OCI-LY1 (cell line): ENCODE measurements around the gene CLUH.
"Not testable (repeated sequence)": the region's sequence is repeated elsewhere in the genome, so short reads cannot be mapped to it uniquely, and the experiment has no call there.

Experiments
- H2AFZ ChIP-seq: fragments of 200-600 bp; sonication (generic), shearing (Covaris generic); 2 replicates; pipeline ENCODE4 v1.6.0; 2014; ENCODE audit warnings: antibody characterized with exemption, mild to moderate bottlenecking, low read length
- H3F3A ChIP-seq: fragments of 200-600 bp; sonication (generic), shearing (Covaris generic); 2 replicates; pipeline ENCODE4 v1.6.0; 2014; ENCODE audit warnings: mild to moderate bottlenecking, antibody characterized with exemption, low read length, moderate library complexity; ENCODE audit not compliant: insufficient read depth
- H3K27ac ChIP-seq: fragments of 200-600 bp; sonication (generic); 2 replicates; pipeline ENCODE4 v1.5.1; 2014; ENCODE audit warnings: low read length, mixed run types, mild to moderate bottlenecking, low read depth; ENCODE audit not compliant: poor library complexity, severe bottlenecking
- H3K27me3 ChIP-seq: fragments of 200-600 bp; sonication (generic); 2 replicates; pipeline ENCODE4 v1.6.0; 2014; ENCODE audit warnings: antibody characterized with exemption, mild to moderate bottlenecking, low read length, moderate library complexity; ENCODE audit not compliant: insufficient read depth
- H3K36me3 ChIP-seq: fragments of 200-600 bp; sonication (generic); 2 replicates; pipeline ENCODE4 v1.6.1; 2014; ENCODE audit warnings: mild to moderate bottlenecking, antibody characterized with exemption, low read length, moderate library complexity, mixed read lengths; ENCODE audit not compliant: insufficient read depth
- H3K4me1 ChIP-seq: fragments of 200-600 bp; sonication (generic); 2 replicates; pipeline ENCODE4 v1.5.1; 2014; ENCODE audit warnings: mild to moderate bottlenecking, low read length, moderate library complexity; ENCODE audit not compliant: insufficient read depth, severe bottlenecking
- H3K4me2 ChIP-seq: fragments of 200-600 bp; sonication (generic), shearing (Covaris generic); 2 replicates; pipeline ENCODE4 v1.6.1; 2014; ENCODE audit warnings: low read length
- H3K4me3 ChIP-seq: fragments of 200-600 bp; sonication (generic); 2 replicates; pipeline ENCODE4 v1.5.1; 2014; ENCODE audit warnings: low read length, low read depth, mild to moderate bottlenecking, mixed read lengths; ENCODE audit not compliant: poor library complexity, severe bottlenecking
- H3K79me2 ChIP-seq: fragments of 200-600 bp; shearing (Covaris generic); 2 replicates; pipeline ENCODE4 v1.6.1; 2016; ENCODE audit warnings: mixed run types, low read length, mixed read lengths; ENCODE audit not compliant: insufficient read depth
- H3K9ac ChIP-seq: fragments of 200-600 bp; sonication (generic), shearing (Covaris generic); 2 replicates; pipeline ENCODE4 v1.6.1; 2014; ENCODE audit warnings: mild to moderate bottlenecking, low read length, mixed read lengths
- H3K9me2 ChIP-seq: fragments of 200-600 bp; sonication (generic), shearing (Covaris generic); 2 replicates; pipeline ENCODE4 v1.6.1; 2014; ENCODE audit warnings: low read depth, mild to moderate bottlenecking, low read length, mixed read lengths
- H3K9me3 ChIP-seq: fragments of 200-600 bp; shearing (Covaris generic); 2 replicates; pipeline ENCODE4 v1.6.1; 2014; ENCODE audit warnings: low read length, mixed read lengths
- H4K20me1 ChIP-seq: fragments of 200-600 bp; sonication (generic), shearing (Covaris generic); 2 replicates; pipeline ENCODE4 v1.6.0; 2016; ENCODE audit warnings: mild to moderate bottlenecking, low read length; ENCODE audit not compliant: insufficient read depth
- EZH2 ChIP-seq: fragments of 200-600 bp; sonication (generic), shearing (Covaris generic); IDR thresholded peaks from 2 replicates; pipeline ENCODE4 v1.8.0; 2017; ENCODE audit warnings: borderline replicate concordance, mixed run types, mild to moderate bottlenecking, antibody characterized with exemption, low read length, moderate library complexity, mixed read lengths
- TF ChIP-seq, protein P1 (sequence below): fragments of 200-600 bp; sonication (generic), shearing (Covaris generic); IDR thresholded peaks from 2 replicates; pipeline ENCODE4 v1.5.1; 2017; ENCODE audit warnings: mild to moderate bottlenecking, antibody characterized with exemption, low read length, moderate library complexity, mixed read lengths

CLUH gene

DNA sequence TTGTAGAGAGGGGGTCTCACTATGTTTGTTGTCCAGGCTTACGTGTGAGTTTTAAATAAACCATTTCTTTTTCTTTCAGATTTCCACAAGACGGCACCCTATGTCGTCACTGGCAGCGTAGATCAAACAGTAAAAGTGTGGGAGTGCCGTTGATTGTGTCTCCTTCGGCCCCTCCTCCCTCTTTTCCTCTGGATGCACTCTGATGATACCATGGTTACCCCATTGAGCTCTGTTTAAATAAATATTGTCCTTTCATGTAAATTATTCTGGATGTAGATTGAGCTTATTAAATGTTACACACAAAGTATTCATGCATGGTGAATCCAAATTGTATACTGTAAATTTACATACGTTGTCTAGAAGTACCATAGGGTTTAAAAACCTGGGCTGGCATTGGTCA lies 29.9 kb downstream of the CLUH start:
- H3K9ac ChIP-seq: no peak overlapping the region
- no peaks in the 10 kb centered on the region for H4K20me1 ChIP-seq
- no peak for TF ChIP-seq EZH2
- TF ChIP-seq, protein P1, sequence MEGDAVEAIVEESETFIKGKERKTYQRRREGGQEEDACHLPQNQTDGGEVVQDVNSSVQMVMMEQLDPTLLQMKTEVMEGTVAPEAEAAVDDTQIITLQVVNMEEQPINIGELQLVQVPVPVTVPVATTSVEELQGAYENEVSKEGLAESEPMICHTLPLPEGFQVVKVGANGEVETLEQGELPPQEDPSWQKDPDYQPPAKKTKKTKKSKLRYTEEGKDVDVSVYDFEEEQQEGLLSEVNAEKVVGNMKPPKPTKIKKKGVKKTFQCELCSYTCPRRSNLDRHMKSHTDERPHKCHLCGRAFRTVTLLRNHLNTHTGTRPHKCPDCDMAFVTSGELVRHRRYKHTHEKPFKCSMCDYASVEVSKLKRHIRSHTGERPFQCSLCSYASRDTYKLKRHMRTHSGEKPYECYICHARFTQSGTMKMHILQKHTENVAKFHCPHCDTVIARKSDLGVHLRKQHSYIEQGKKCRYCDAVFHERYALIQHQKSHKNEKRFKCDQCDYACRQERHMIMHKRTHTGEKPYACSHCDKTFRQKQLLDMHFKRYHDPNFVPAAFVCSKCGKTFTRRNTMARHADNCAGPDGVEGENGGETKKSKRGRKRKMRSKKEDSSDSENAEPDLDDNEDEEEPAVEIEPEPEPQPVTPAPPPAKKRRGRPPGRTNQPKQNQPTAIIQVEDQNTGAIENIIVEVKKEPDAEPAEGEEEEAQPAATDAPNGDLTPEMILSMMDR: no peak
- no peaks in the 10 kb centered on the region for H3K4me1 ChIP-seq
- H3K9me3 ChIP-seq: no peaks in the 10 kb centered on the region
- no peaks in the 10 kb centered on the region for H3K79me2 ChIP-seq
- H3K36me3 ChIP-seq: peaks cover 72% of the 10 kb centered on the region
- H3K4me3 ChIP-seq: no peak overlapping the region
- H3K27ac ChIP-seq: no peak overlapping the region
- H3K9me2 ChIP-seq: no peaks in the 10 kb centered on the region
- no peak overlapping the region for H3K4me2 ChIP-seq
- no peaks in the 10 kb centered on the region for H3K27me3 ChIP-seq
- H3F3A ChIP-seq: no peaks in the 10 kb centered on the region
- H2AFZ ChIP-seq: no peak overlapping the region

DNA sequence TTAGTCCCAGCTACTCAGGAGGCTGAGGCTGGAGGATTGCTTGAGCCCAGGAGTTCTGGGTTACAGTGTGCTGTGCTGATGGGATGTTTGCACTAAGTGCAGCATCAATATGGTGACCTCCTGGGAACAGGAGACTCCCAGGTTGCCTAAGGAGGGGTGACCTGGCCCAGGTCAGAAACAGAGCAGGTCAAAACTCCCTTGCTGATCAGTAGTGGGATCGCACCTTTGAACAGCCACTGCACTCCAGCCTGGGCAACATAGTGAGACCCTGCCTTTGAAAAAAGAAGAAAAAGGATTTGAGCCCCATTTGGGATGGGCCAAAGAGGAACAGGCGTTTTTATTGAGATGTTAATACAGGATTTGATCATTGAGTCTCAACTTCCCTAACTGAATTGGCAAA lies 30.6 kb downstream of the CLUH start:
- Histone ChIP-seq H3K27ac (no peak overlapping the region), H3K27me3 (no peaks in the 10 kb centered on the region), H3K4me1 (no peaks in the 10 kb centered on the region), H3K9ac (no peak overlapping the region), H4K20me1 (no peaks in the 10 kb centered on the region), H3K9me2 (no peaks in the 10 kb centered on the region), H3K79me2 (no peaks in the 10 kb centered on the region), H3K9me3 (no peaks in the 10 kb centered on the region), H3K4me2 (no peak overlapping the region), H2AFZ (no peak overlapping the region), H3K4me3 (no peak overlapping the region), H3K36me3 (peaks cover 79% of the 10 kb centered on the region), H3F3A (no peaks in the 10 kb centered on the region)
- TF ChIP-seq, protein P1: no peak
- TF ChIP-seq EZH2: no peak

DNA sequence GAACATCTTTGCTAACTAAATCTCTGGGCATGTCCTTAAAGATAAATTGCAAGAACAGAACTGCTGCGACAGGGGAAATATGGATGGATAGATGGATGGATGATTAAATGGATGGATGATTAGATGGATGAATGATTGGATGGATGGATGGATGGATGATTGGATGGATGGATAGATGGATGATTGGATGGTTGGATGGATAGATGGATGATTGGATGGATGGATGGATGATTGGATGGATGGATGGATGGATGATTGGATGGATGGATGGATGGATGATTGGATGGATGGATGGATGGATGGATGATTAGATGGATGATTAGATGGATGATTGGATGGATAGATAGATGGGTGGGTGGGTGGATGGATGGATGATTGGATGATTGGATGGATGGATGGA lies 32.3 kb downstream of the CLUH start:
- not testable (repeated sequence) for H3F3A ChIP-seq, H3K79me2 ChIP-seq, H3K9me2 ChIP-seq, H2AFZ ChIP-seq, H3K4me2 ChIP-seq, H3K9ac ChIP-seq, H3K4me1 ChIP-seq, H3K9me3 ChIP-seq, H4K20me1 ChIP-seq, H3K27me3 ChIP-seq, H3K27ac ChIP-seq, H3K4me3 ChIP-seq
- H3K36me3 ChIP-seq: peaks cover 94% of the 10 kb centered on the region

DNA sequence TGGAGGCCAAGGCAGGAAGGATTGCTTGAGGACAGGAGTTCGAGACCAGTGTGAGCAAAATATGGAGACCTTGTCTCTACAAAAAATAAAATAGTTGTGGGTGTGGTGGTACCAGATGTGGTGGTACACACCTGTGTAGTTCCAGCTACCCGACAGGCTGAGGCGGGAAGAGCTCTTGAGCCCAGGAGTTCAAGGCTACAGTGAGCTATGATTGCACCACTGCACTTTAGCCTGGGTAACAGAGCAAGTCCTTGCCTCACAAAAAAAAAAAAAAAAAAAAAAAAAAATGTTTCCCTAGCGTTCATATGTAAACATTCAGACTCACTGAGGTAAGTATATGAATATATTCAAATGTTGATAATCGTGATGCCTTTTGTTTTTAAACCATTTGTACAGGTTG lies 39.5 kb downstream of the CLUH start:
- Histone ChIP-seq H3K36me3 (peaks cover 98% of the 10 kb centered on the region), H3F3A (no peaks in the 10 kb centered on the region), H2AFZ (no peak overlapping the region), H3K9ac (no peak overlapping the region), H3K79me2 (no peaks in the 10 kb centered on the region), H3K27me3 (no peaks in the 10 kb centered on the region), H3K9me3 (no peaks in the 10 kb centered on the region), H3K4me3 (no peak overlapping the region), H3K27ac (no peak overlapping the region), H3K4me2 (no peak overlapping the region), H3K4me1 (no peaks in the 10 kb centered on the region), H4K20me1 (no peaks in the 10 kb centered on the region), H3K9me2 (no peaks in the 10 kb centered on the region)
- TF ChIP-seq, protein P1: no peak
- TF ChIP-seq EZH2: no peak

- not testable (repeated sequence) for H3K4me2 ChIP-seq, H3K4me3 ChIP-seq, H3K27me3 ChIP-seq, H3K4me1 ChIP-seq, H3F3A ChIP-seq, H2AFZ ChIP-seq, H3K27ac ChIP-seq, H3K9me3 ChIP-seq, H4K20me1 ChIP-seq, H3K9ac ChIP-seq, H3K9me2 ChIP-seq
- peaks cover 31% of the 10 kb centered on the region for H3K36me3 ChIP-seq
- H3K79me2 ChIP-seq: peaks cover 76% of the 10 kb centered on the region
Measured at GRCh38 chr17:2660410-2660809, 51.2 kb downstream of the CLUH start.

GRCh38 chr17:2659337-2659736 lies 52.2 kb downstream of the CLUH start:
- H3F3A ChIP-seq, H2AFZ ChIP-seq, H3K4me2 ChIP-seq, H3K27me3 ChIP-seq, H3K9me3 ChIP-seq, H4K20me1 ChIP-seq, H3K4me3 ChIP-seq, H3K9ac ChIP-seq, H3K4me1 ChIP-seq, H3K9me2 ChIP-seq, H3K27ac ChIP-seq: not testable (repeated sequence)
- Histone ChIP-seq H3K79me2 (peaks cover 70% of the 10 kb centered on the region), H3K36me3 (peaks cover 33% of the 10 kb centered on the region)
